CD8-positive, alpha-beta memory T cell (primary cell): ENCODE data around the gene ZNF276. TPM values are rescaled to one million over a fixed set of nuclear protein-coding genes. Genes with fewer than 3 reads are reported as not detected.

Experiments
- CTCF ChIA-PET: fragments of 350-600 bp; sonication (Branson Sonifier 250); formaldehyde crosslinking; loops from one replicate; lab custom pipeline; 2021; ENCODE audit warnings: antibody characterized with exemption; lab: Charles Lee
- POLR2A ChIA-PET: fragments of 350-600 bp; sonication (Branson Sonifier 250); formaldehyde crosslinking; loops from one replicate; lab custom pipeline; 2021; ENCODE audit warnings: antibody characterized with exemption; lab: Charles Lee
- DNase-seq, 5 donors: peaks; one replicate each; pipeline versions ENCODE4 v3.0.0 to v3.0.0-alpha.2; 2020 to 2022; ENCODE audit warnings: mixed read lengths in 1 of 5
- H3K27ac ChIP-seq: one replicate; pipeline ENCODE4 v1.7.0; 2013; ENCODE audit warnings: low read depth, mild to moderate bottlenecking, low read length, moderate library complexity
- H3K27me3 ChIP-seq: 2 replicates; pipeline ENCODE4 v1.7.0; 2013; ENCODE audit warnings: low read length, mild to moderate bottlenecking; ENCODE audit not compliant: insufficient read depth, poor library complexity, severe bottlenecking
- H3K36me3 ChIP-seq: 2 replicates; pipeline ENCODE4 v1.7.0; 2013; ENCODE audit warnings: mild to moderate bottlenecking, low read length, moderate library complexity; ENCODE audit not compliant: insufficient read depth
- H3K4me1 ChIP-seq: 2 replicates; pipeline ENCODE4 v1.7.0; 2013; ENCODE audit warnings: mild to moderate bottlenecking, low read length, moderate library complexity; ENCODE audit not compliant: insufficient read depth
- H3K4me3 ChIP-seq: 2 replicates; pipeline ENCODE4 v1.7.0; 2013; ENCODE audit warnings: mild to moderate bottlenecking, low read length
- H3K9me3 ChIP-seq: 2 replicates; pipeline ENCODE4 v1.7.0; 2013; ENCODE audit warnings: mild to moderate bottlenecking, low read length
- H3K27ac Mint-ChIP-seq, 8 donors: one replicate each; pipeline ENCODE4 v1.8.0; 2020 to 2021; ENCODE audit warnings: mixed read lengths in 8 of 8, mild to moderate bottlenecking in 6 of 8, inconsistent platforms in 3 of 8, moderate library complexity in 3 of 8
- H3K27me3 Mint-ChIP-seq, 2 donors: one replicate each; pipeline ENCODE4 v1.8.0; 2020 to 2021; ENCODE audit warnings: mixed read lengths in 2 of 2, mild to moderate bottlenecking in 1 of 2, moderate library complexity in 1 of 2
- H3K36me3 Mint-ChIP-seq, 3 donors: one replicate each; pipeline ENCODE4 v1.8.0; 2020 to 2021; ENCODE audit warnings: mixed read lengths in 3 of 3, inconsistent platforms in 1 of 3, mild to moderate bottlenecking in 1 of 3
- H3K4me1 Mint-ChIP-seq, 3 donors: one replicate each; pipeline ENCODE4 v1.8.0; 2020 to 2021; ENCODE audit warnings: mixed read lengths in 3 of 3, inconsistent platforms in 1 of 3, mild to moderate bottlenecking in 1 of 3
- H3K4me3 Mint-ChIP-seq, 7 donors: one replicate each; pipeline ENCODE4 v1.8.0; 2020 to 2021; ENCODE audit warnings: mixed read lengths in 7 of 7, mild to moderate bottlenecking in 6 of 7, moderate library complexity in 4 of 7, inconsistent platforms in 2 of 7
- H3K9me3 Mint-ChIP-seq, 5 donors: one replicate each; pipeline ENCODE4 v1.8.0; 2020 to 2022; ENCODE audit warnings: mixed read lengths in 5 of 5, mild to moderate bottlenecking in 3 of 5, moderate library complexity in 2 of 5, inconsistent platforms in 1 of 5
- polyA plus RNA-seq: library from polyadenylated mRNA; unstranded; fragments of 300-500 nt; fragmentation: Illumina TruSeq; gene quantifications from one replicate; pipeline ENCODE4 v1.2.3, GENCODE V29; 2021
- total RNA-seq, 2 experiments: library from RNA; stranded (reverse); gene quantifications; one replicate each; pipeline ENCODE4 v1.2.3, GENCODE V29; 2021

ZNF276 gene
- total and polyA plus RNA-seq, 3 experiments from 2014 or later = 35.6 to 47.3 (median 36.6) TPM

- H3K36me3 Mint-ChIP-seq = peaks cover 10 to 82% (median 15%) of the 10 kb centered on the region in 3 donors
- peak overlapping the region in 4 of 8 donors; percentile 26 to 87 (median 68) for H3K27ac Mint-ChIP-seq
- Histone ChIP-seq H3K4me1 (peaks cover 64% of the 10 kb centered on the region), H3K27ac (no peak overlapping the region), H3K9me3 (no peaks in the 10 kb centered on the region), H3K27me3 (no peaks in the 10 kb centered on the region), H3K4me3 (no peak overlapping the region), H3K36me3 (peaks cover 75% of the 10 kb centered on the region)
- H3K4me1 Mint-ChIP-seq = peaks cover 40 to 70% (median 51%) of the 10 kb centered on the region in 3 donors
- ChIA-PET CTCF (interaction anchor here (1.1 to 3.7 kb wide), 2 partner anchors 24 to 30 kb away, joined by 3 to 9 read pairs; no protein-coding TSS in a partner anchor), POLR2A (no interaction called here)
- no peak for DNase-seq
- no peaks in the 10 kb centered on the region for H3K27me3 Mint-ChIP-seq
- H3K9me3 Mint-ChIP-seq = no peaks in the 10 kb centered on the region
- H3K4me3 Mint-ChIP-seq = peak overlapping the region in 2 of 7 donors; percentile 15 to 61
These were observed 8.7 kb downstream of the ZNF276 start for GRCh38 chr16:89729863-89730593.

GRCh38 chr16:89730610-89731234 is 9.4 kb downstream of the ZNF276 start:
- ChIA-PET POLR2A (no interaction called here), CTCF (interaction anchor here (1.1 to 3.7 kb wide), 2 partner anchors 25 to 31 kb away, joined by 3 to 9 read pairs; no protein-coding TSS in a partner anchor)
- Histone ChIP-seq H3K4me3 (no peak overlapping the region), H3K4me1 (peaks cover 63% of the 10 kb centered on the region), H3K27me3 (no peaks in the 10 kb centered on the region), H3K9me3 (no peaks in the 10 kb centered on the region), H3K36me3 (peaks cover 82% of the 10 kb centered on the region), H3K27ac (no peak overlapping the region)
- no peaks in the 10 kb centered on the region for H3K27me3 Mint-ChIP-seq
- peak overlapping the region in 2 of 8 donors; percentile 43 to 77 for H3K27ac Mint-ChIP-seq
- peak overlapping the region in 1 of 7 donors; percentile 27 for H3K4me3 Mint-ChIP-seq
- H3K36me3 Mint-ChIP-seq = peaks cover 10 to 88% (median 19%) of the 10 kb centered on the region in 3 donors
- DNase-seq = no peak
- no peaks in the 10 kb centered on the region for H3K9me3 Mint-ChIP-seq
- peaks cover 43 to 74% (median 58%) of the 10 kb centered on the region in 3 donors for H3K4me1 Mint-ChIP-seq

- CTCF ChIA-PET = interaction anchor here (1.1 kb wide), 1 partner anchor 129 kb away, joined by 3 read pairs; no protein-coding TSS in a partner anchor
- Histone ChIP-seq H3K4me1 (peaks cover 63% of the 10 kb centered on the region), H3K36me3 (peaks cover 88% of the 10 kb centered on the region), H3K9me3 (no peaks in the 10 kb centered on the region), H3K27ac (no peak overlapping the region), H3K4me3 (no peak overlapping the region), H3K27me3 (no peaks in the 10 kb centered on the region)
- Mint-ChIP-seq H3K27me3 (no peaks in the 10 kb centered on the region), H3K36me3 (peaks cover 10 to 94% (median 15%) of the 10 kb centered on the region in 3 donors), H3K4me1 (peaks cover 46 to 75% (median 61%) of the 10 kb centered on the region in 3 donors), H3K9me3 (no peaks in the 10 kb centered on the region), H3K4me3 (peak overlapping the region in 2 of 7 donors; percentile 6 to 73), H3K27ac (peak overlapping the region in 7 of 8 donors; percentile 7 to 79 (median 76))
- POLR2A ChIA-PET = interaction anchor here (0.7 to 1.6 kb wide), 2 partner anchors 9 kb away, joined by 3 to 6 read pairs; no protein-coding TSS in a partner anchor
- no peak for DNase-seq
These were observed 11.0 kb downstream of the ZNF276 start for GRCh38 chr16:89732142-89732917.

- CTCF ChIA-PET = interaction anchor here (1.0 to 1.1 kb wide), 2 partner anchors 11 to 128 kb away, joined by 3 read pairs; no protein-coding TSS in a partner anchor
- no peak for DNase-seq
- Histone ChIP-seq H3K9me3 (no peaks in the 10 kb centered on the region), H3K27me3 (no peaks in the 10 kb centered on the region), H3K27ac (no peak overlapping the region), H3K4me3 (no peak overlapping the region), H3K36me3 (peaks cover 87% of the 10 kb centered on the region), H3K4me1 (peaks cover 63% of the 10 kb centered on the region)
- POLR2A ChIA-PET = interaction anchor here (1.6 kb wide), 1 partner anchor 10 kb away, joined by 6 read pairs; no protein-coding TSS in a partner anchor
- Mint-ChIP-seq H3K4me3 (peak overlapping the region in 1 of 7 donors; percentile 41), H3K27me3 (no peaks in the 10 kb centered on the region), H3K27ac (peak overlapping the region in 5 of 8 donors; percentile 66 to 94 (median 79)), H3K36me3 (peaks cover 10 to 94% (median 21%) of the 10 kb centered on the region in 3 donors), H3K9me3 (no peaks in the 10 kb centered on the region), H3K4me1 (peaks cover 46 to 75% (median 61%) of the 10 kb centered on the region in 3 donors)
These were observed 11.5 kb downstream of the ZNF276 start for GRCh38 chr16:89732918-89733242.

- CTCF ChIA-PET = interaction anchor here (1.0 to 1.1 kb wide), 3 partner anchors 11 to 128 kb away, joined by 3 read pairs; no protein-coding TSS in a partner anchor
- peaks cover 48 to 77% (median 62%) of the 10 kb centered on the region in 3 donors for H3K4me1 Mint-ChIP-seq
- H3K36me3 ChIP-seq = peaks cover 90% of the 10 kb centered on the region
These were observed 12.0 kb downstream of the ZNF276 start for GRCh38 chr16:89733322-89733721.

GRCh38 chr16:89733792-89734191 is 12.5 kb downstream of the ZNF276 start:
- Histone ChIP-seq H3K9me3 (no peaks in the 10 kb centered on the region), H3K4me3 (no peak overlapping the region), H3K4me1 (peaks cover 66% of the 10 kb centered on the region), H3K27ac (no peak overlapping the region), H3K27me3 (no peaks in the 10 kb centered on the region), H3K36me3 (peaks cover 92% of the 10 kb centered on the region)
- H3K4me1 Mint-ChIP-seq = peaks cover 52 to 79% (median 66%) of the 10 kb centered on the region in 3 donors
- peak overlapping the region in 1 of 8 donors; percentile 94 for H3K27ac Mint-ChIP-seq
- H3K9me3 Mint-ChIP-seq = no peaks in the 10 kb centered on the region
- no peaks in the 10 kb centered on the region for H3K27me3 Mint-ChIP-seq
- POLR2A ChIA-PET = interaction anchor here (0.5 to 1.6 kb wide), 2 partner anchors 9 to 11 kb away, joined by 5 to 6 read pairs; no protein-coding TSS in a partner anchor
- CTCF ChIA-PET = interaction anchor here (1.0 to 1.7 kb wide), 3 partner anchors 9 to 33 kb away, joined by 3 to 4 read pairs (median 3); no protein-coding TSS in a partner anchor
- H3K4me3 Mint-ChIP-seq = no peak overlapping the region
- H3K36me3 Mint-ChIP-seq = peaks cover 10 to 98% (median 21%) of the 10 kb centered on the region in 3 donors
- DNase-seq = no peak

More at GRCh38 chr16:89733322-89733721, 12.0 kb downstream of the ZNF276 start:
- no peak for DNase-seq
- Mint-ChIP-seq H3K4me3 (peak overlapping the region in 1 of 7 donors; percentile 41), H3K36me3 (peaks cover 10 to 96% (median 21%) of the 10 kb centered on the region in 3 donors), H3K27ac (peak overlapping the region in 3 of 8 donors; percentile 77 to 94 (median 85)), H3K27me3 (no peaks in the 10 kb centered on the region), H3K9me3 (no peaks in the 10 kb centered on the region)
- H3K4me3 ChIP-seq = no peak overlapping the region
- POLR2A ChIA-PET = interaction anchor here (0.5 to 1.6 kb wide), 2 partner anchors 9 to 10 kb away, joined by 5 to 6 read pairs; no protein-coding TSS in a partner anchor
- H3K9me3 ChIP-seq = no peaks in the 10 kb centered on the region
- peaks cover 65% of the 10 kb centered on the region for H3K4me1 ChIP-seq
- no peak overlapping the region for H3K27ac ChIP-seq
- H3K27me3 ChIP-seq = no peaks in the 10 kb centered on the region

- no peaks in the 10 kb centered on the region for H3K9me3 Mint-ChIP-seq
- H3K4me1 ChIP-seq = peaks cover 49% of the 10 kb centered on the region
- ChIA-PET CTCF (interaction anchor here (1.1 to 2.0 kb wide), 6 partner anchors 13 to 124 kb away, joined by 3 to 17 read pairs (median 8); no protein-coding TSS in a partner anchor), POLR2A (interaction anchor here (1.3 to 5.3 kb wide), 2 partner anchors 13 to 36 kb away, joined by 3 to 68 read pairs; no protein-coding TSS in a partner anchor)
- H3K9me3 ChIP-seq = no peaks in the 10 kb centered on the region
- peaks cover 47 to 79% (median 60%) of the 10 kb centered on the region in 3 donors for H3K4me1 Mint-ChIP-seq
- H3K27me3 Mint-ChIP-seq = no peaks in the 10 kb centered on the region
- H3K4me3 Mint-ChIP-seq = peak overlapping the region in 5 of 7 donors; percentile 19 to 68 (median 45)
- peak overlapping the region in 6 of 8 donors; percentile 23 to 94 (median 84) for H3K27ac Mint-ChIP-seq
- no peak overlapping the region for H3K27ac ChIP-seq
- H3K27me3 ChIP-seq = no peaks in the 10 kb centered on the region
- no peak overlapping the region for H3K4me3 ChIP-seq
- H3K36me3 ChIP-seq = peaks cover 82% of the 10 kb centered on the region
- peaks cover 18 to 95% (median 24%) of the 10 kb centered on the region in 3 donors for H3K36me3 Mint-ChIP-seq
- DNase-seq = no peak
These were observed 15.2 kb downstream of the ZNF276 start for GRCh38 chr16:89736554-89736953.
